ENCODE results near the gene SLC2A11. TPM values are rescaled to one million over a fixed set of nuclear protein-coding genes. Genes with fewer than 3 reads are reported as not detected.
A peak's percentile ranks its signal among the peaks of the same experiment; 100 is the strongest.

Gene SLC2A11
- total RNA-seq, 2 experiments from 2014 or later = 8.0 to 8.6 TPM

GRCh38 chr22:23910496-23911190, 53.0 kb downstream of the SLC2A11 start:
- Mint-ChIP-seq H3K36me3 (ENCODE audit: low read depth) (peaks cover 7% of the 10 kb centered on the region), H3K9me3 (no peaks in the 10 kb centered on the region), H3K27ac (no peak overlapping the region), H3K4me1 (ENCODE audit: low read depth) (peaks cover 31% of the 10 kb centered on the region), H3K27me3 (no peaks in the 10 kb centered on the region), H3K4me3 (no peak overlapping the region)
- intact Hi-C loops (cut with micrococcal nuclease) = no loop called here
- DNase-seq (no peak), ATAC-seq (no peak)
- ChIA-PET CTCF (interaction anchor here (0.7 to 2.2 kb wide), 2 partner anchors 16 to 22 kb away, joined by 3 to 12 read pairs; partner anchors contain the start of gene MIF), POLR2A (interaction anchor here (3.5 to 9.5 kb wide), 2 partner anchors 7 to 13 kb away, joined by 24 to 125 read pairs; partner anchors contain the start of gene MIF)
- no peak for TF ChIP-seq CTCF (IDR thresholded peaks at IDR 0.05)

GRCh38 chr22:23911318-23911980, 53.8 kb downstream of the SLC2A11 start:
- ATAC-seq (no peak), DNase-seq (no peak)
- Mint-ChIP-seq H3K27me3 (no peaks in the 10 kb centered on the region), H3K27ac (peak overlapping the region; percentile 3), H3K36me3 (ENCODE audit: low read depth) (peaks cover 7% of the 10 kb centered on the region), H3K9me3 (no peaks in the 10 kb centered on the region), H3K4me1 (ENCODE audit: low read depth) (peaks cover 34% of the 10 kb centered on the region), H3K4me3 (no peak overlapping the region)
- intact Hi-C loops (cut with micrococcal nuclease) = no loop called here
- CTCF ChIA-PET = interaction anchor here (1.2 to 2.2 kb wide), 3 partner anchors 8 to 17 kb away, joined by 3 to 12 read pairs (median 3); partner anchors contain the start of gene MIF
- POLR2A ChIA-PET = interaction anchor here (0.7 to 9.5 kb wide), 3 partner anchors 8 to 148 kb away, joined by 3 to 125 read pairs (median 24); partner anchors contain the start of gene MIF
- no peak for TF ChIP-seq CTCF (IDR thresholded peaks at IDR 0.05)

- peak overlapping the region; percentile 55 for H3K27ac Mint-ChIP-seq
- ChIA-PET CTCF (interaction anchor here (1.2 to 2.2 kb wide), 4 partner anchors 9 to 18 kb away, joined by 3 to 19 read pairs (median 8); partner anchors contain the start of gene MIF), POLR2A (interaction anchor here (0.7 to 9.5 kb wide), 6 partner anchors 9 to 245 kb away, joined by 3 to 125 read pairs (median 4); partner anchors contain the start of genes CABIN1 and MIF)
- H3K36me3 Mint-ChIP-seq (ENCODE audit: low read depth) = peaks cover 10% of the 10 kb centered on the region
- intact Hi-C loops (cut with micrococcal nuclease) = no loop called here
- H3K9me3 Mint-ChIP-seq = no peaks in the 10 kb centered on the region
- peaks cover 34% of the 10 kb centered on the region for H3K4me1 Mint-ChIP-seq (ENCODE audit: low read depth)
- TF ChIP-seq CTCF (IDR thresholded peaks at IDR 0.05) = no peak
- no peak overlapping the region for H3K4me3 Mint-ChIP-seq
- H3K27me3 Mint-ChIP-seq = no peaks in the 10 kb centered on the region
- DNase-seq = no peak
- ATAC-seq = no peak
Observed at GRCh38 chr22:23912293-23912903, 54.7 kb downstream of the SLC2A11 start.

GRCh38 chr22:23913306-23913660, 55.6 kb downstream of the SLC2A11 start:
- Mint-ChIP-seq H3K27me3 (no peaks in the 10 kb centered on the region), H3K36me3 (ENCODE audit: low read depth) (peaks cover 14% of the 10 kb centered on the region), H3K27ac (peak overlapping the region; percentile 99), H3K4me1 (ENCODE audit: low read depth) (peaks cover 34% of the 10 kb centered on the region), H3K4me3 (peak overlapping the region; percentile 93), H3K9me3 (no peaks in the 10 kb centered on the region)
- DNase-seq (peak; percentile 76), ATAC-seq (peak; percentile 22)
- intact Hi-C loops (cut with micrococcal nuclease) = no loop called here
- TF ChIP-seq CTCF (IDR thresholded peaks at IDR 0.05) = no peak
- ChIA-PET POLR2A (interaction anchor here (0.6 to 9.5 kb wide), 9 partner anchors 9 to 647 kb away, joined by 3 to 125 read pairs (median 4); partner anchors contain the start of genes MIF and SLC2A11), CTCF (interaction anchor here (1.4 to 2.1 kb wide), 2 partner anchors 17 to 19 kb away, joined by 4 to 19 read pairs; partner anchors contain the start of gene MIF)

All from activated CD8-positive, alpha-beta T cell treated with anti-CD3 and anti-CD28 coated beads for 36 hours (primary cell).